Upper lobe of left lung (tissue), 4 donors: ENCODE results near the gene GRPR.

Experiments used
- CTCF ChIP-seq, 6 experiments: fragments of 450-650 bp in 4 of 6; fragments of 200-600 bp in 2 of 6; sonication (generic) in 2 of 6; IDR thresholded peaks; one replicate each; pipeline ENCODE4 v1.5.1; 2016 to 2019; ENCODE audit warnings: antibody characterized with exemption in 6 of 6
- EP300 ChIP-seq, 4 donors: sonication (generic); formaldehyde crosslinking; IDR thresholded peaks; one replicate each; pipeline ENCODE4 v1.5.1; 2017; ENCODE audit warnings: antibody characterized with exemption in 4 of 4, control low read depth in 2 of 4
- POLR2A ChIP-seq, 4 donors: fragments of 450-650 bp; IDR thresholded peaks; one replicate each; pipeline ENCODE4 v1.5.1; 2016 to 2017; ENCODE audit warnings: antibody characterized with exemption in 4 of 4, mild to moderate bottlenecking in 2 of 4
- POLR2AphosphoS5 ChIP-seq, 2 donors: sonication (generic); formaldehyde crosslinking; IDR thresholded peaks; one replicate each; pipeline ENCODE4 v1.5.1; 2017; ENCODE audit warnings: antibody characterized with exemption in 2 of 2

GRCh38 chrX:16119353-16120220 lies 3.8 kb upstream of the GRPR start:
- TF ChIP-seq CTCF (IDR thresholded peaks at IDR 0.05) (no peak), POLR2A (IDR thresholded peaks at IDR 0.05) (no peak), EP300 (IDR thresholded peaks at IDR 0.05) (no peak), POLR2AphosphoS5 (IDR thresholded peaks at IDR 0.05) (no peak)
